DOHH2 (cell line): ENCODE measurements around the gene GALNT2.

Source experiments
- H3F3A ChIP-seq: fragments of 200-600 bp; sonication (generic), shearing (Covaris generic); 2 replicates; pipeline ENCODE4 v1.6.0; 2016; ENCODE audit warnings: antibody characterized with exemption, mild to moderate bottlenecking; ENCODE audit not compliant: control insufficient read depth, insufficient read depth
- H3K27ac ChIP-seq: fragments of 200-600 bp; sonication (generic); 2 replicates; pipeline ENCODE4 v1.5.1; 2014; ENCODE audit warnings: low read depth, mild to moderate bottlenecking, low read length, moderate library complexity
- H3K27me3 ChIP-seq: fragments of 200-600 bp; sonication (generic); 2 replicates; pipeline ENCODE4 v1.6.1; 2014; ENCODE audit warnings: mild to moderate bottlenecking, low read length, mixed read lengths; ENCODE audit not compliant: control insufficient read depth
- H3K36me3 ChIP-seq: fragments of 200-600 bp; sonication (generic); 2 replicates; pipeline ENCODE4 v1.6.1; 2014; ENCODE audit warnings: mild to moderate bottlenecking, low read length, moderate library complexity, mixed read lengths; ENCODE audit not compliant: control insufficient read depth
- H3K4me1 ChIP-seq: fragments of 200-600 bp; sonication (generic); 2 replicates; pipeline ENCODE4 v1.6.1; 2014; ENCODE audit warnings: mild to moderate bottlenecking, low read length, mixed read lengths; ENCODE audit not compliant: control insufficient read depth
- H3K4me2 ChIP-seq: fragments of 200-600 bp; sonication (generic); 2 replicates; pipeline ENCODE4 v1.6.0; 2014; ENCODE audit warnings: mild to moderate bottlenecking, low read length, moderate library complexity
- H3K4me3 ChIP-seq: fragments of 200-600 bp; sonication (generic); 2 replicates; pipeline ENCODE4 v1.5.1; 2014; ENCODE audit warnings: mild to moderate bottlenecking, low read length, mixed read lengths
- H3K79me2 ChIP-seq: fragments of 200-600 bp; sonication (generic); 2 replicates; pipeline ENCODE4 v1.6.1; 2014; ENCODE audit warnings: mild to moderate bottlenecking, low read length, mixed read lengths; ENCODE audit not compliant: control insufficient read depth
- H3K9me2 ChIP-seq: fragments of 200-600 bp; sonication (generic); replicated peaks from 2 replicates; pipeline ENCODE4 v1.6.1; 2014; ENCODE audit warnings: mild to moderate bottlenecking, low read length, mixed read lengths; ENCODE audit not compliant: control insufficient read depth
- H3K9me3 ChIP-seq: fragments of 200-600 bp; sonication (generic); 2 replicates; pipeline ENCODE4 v1.6.1; 2014; ENCODE audit warnings: antibody characterized with exemption, low read length, mixed read lengths; ENCODE audit not compliant: control insufficient read depth, insufficient read depth
- H4K20me1 ChIP-seq: fragments of 200-600 bp; sonication (generic); 2 replicates; pipeline ENCODE4 v1.6.0; 2014; ENCODE audit warnings: low read depth, mild to moderate bottlenecking, antibody characterized with exemption, low read length, moderate library complexity; ENCODE audit not compliant: control insufficient read depth, insufficient read depth
- CTCF ChIP-seq: fragments of 200-600 bp; sonication (generic); IDR thresholded peaks from one replicate; pipeline ENCODE4 v1.5.1; 2014; ENCODE audit warnings: antibody characterized with exemption, mild to moderate bottlenecking, low read depth, low read length; ENCODE audit not compliant: poor library complexity, severe bottlenecking
- EZH2phosphoT487 ChIP-seq: fragments of 200-600 bp; sonication (generic); IDR thresholded peaks from 2 replicates; pipeline ENCODE4 v1.6.1; 2017; ENCODE audit warnings: borderline replicate concordance, mild to moderate bottlenecking, antibody characterized with exemption, low read length, moderate library complexity, mixed read lengths

Gene GALNT2

GRCh38 chr1:230207598-230207997 lies 140.6 kb downstream of the GALNT2 start:
- no peak for TF ChIP-seq CTCF
- no peak for TF ChIP-seq EZH2phosphoT487
- no peaks in the 10 kb centered on the region for H3K9me3 ChIP-seq
- H3K36me3 ChIP-seq, result peaks cover 15% of the 10 kb centered on the region
- H3K4me1 ChIP-seq, result peaks cover 38% of the 10 kb centered on the region
- H3F3A ChIP-seq, result peaks cover 7% of the 10 kb centered on the region; the same call in 1 of the 2 replicates
- H3K27me3 ChIP-seq, result no peaks in the 10 kb centered on the region
- no peaks in the 10 kb centered on the region for H4K20me1 ChIP-seq
- H3K27ac ChIP-seq, result no peak overlapping the region
- no peaks in the 10 kb centered on the region for H3K9me2 ChIP-seq
- H3K79me2 ChIP-seq, result peaks cover 7% of the 10 kb centered on the region; the same call in 1 of the 2 replicates
- H3K4me3 ChIP-seq, result no peak overlapping the region
- no peak overlapping the region for H3K4me2 ChIP-seq

- Histone ChIP-seq H3K27ac (no peak overlapping the region), H3F3A (peaks cover 7% of the 10 kb centered on the region; the same call in 1 of the 2 replicates), H3K4me3 (no peak overlapping the region), H3K36me3 (peaks cover 20% of the 10 kb centered on the region), H3K9me3 (no peaks in the 10 kb centered on the region), H3K4me2 (no peak overlapping the region), H3K4me1 (peaks cover 46% of the 10 kb centered on the region), H3K27me3 (no peaks in the 10 kb centered on the region), H3K9me2 (no peaks in the 10 kb centered on the region), H4K20me1 (no peaks in the 10 kb centered on the region), H3K79me2 (peaks cover 17% of the 10 kb centered on the region)
- TF ChIP-seq CTCF (no peak), EZH2phosphoT487 (no peak)
These were observed 141.7 kb downstream of the GALNT2 start for GRCh38 chr1:230208619-230209261.

GRCh38 chr1:230210326-230210980 lies 143.4 kb downstream of the GALNT2 start:
- Histone ChIP-seq H3K9me2 (no peaks in the 10 kb centered on the region), H3K36me3 (peaks cover 9% of the 10 kb centered on the region), H3K4me1 (peaks cover 41% of the 10 kb centered on the region), H3K27ac (no peak overlapping the region), H3K4me3 (no peak overlapping the region), H3K4me2 (no peak overlapping the region), H3K79me2 (peaks cover 25% of the 10 kb centered on the region), H4K20me1 (no peaks in the 10 kb centered on the region), H3F3A (peaks cover 7% of the 10 kb centered on the region; the same call in 1 of the 2 replicates), H3K27me3 (no peaks in the 10 kb centered on the region), H3K9me3 (no peaks in the 10 kb centered on the region; the same call in 1 of the 2 replicates)
- TF ChIP-seq CTCF (no peak), EZH2phosphoT487 (no peak)
